ENCODE measurements around the gene PRKCA. TPM values are rescaled to one million over a fixed set of nuclear protein-coding genes. Genes with fewer than 3 reads are reported as not detected.

Gene PRKCA
- total and polyA plus RNA-seq, 2 of the 13 experiments (the other 11 are each of a cell fraction or from before 2014, with no cell fraction given): 18.5 to 21.5 TPM

GRCh38 chr17:66364990-66365490 is 62.6 kb downstream of the PRKCA start:
- intact Hi-C loops (cut with micrococcal nuclease; ENCODE audit: unreplicated experiment): no loop called here
- DNase-seq (ENCODE audit: low spot score): no peak
- Histone ChIP-seq H3K4me2 (ENCODE audit: low read depth, low read length) (no peak overlapping the region), H3K9me3 (ENCODE audit: low read length) (no peaks in the 10 kb centered on the region), H3K27ac (ENCODE audit: extremely low read length, insufficient read depth, low read length) (no peak overlapping the region), H3K9ac (ENCODE audit: insufficient read depth, low read depth, low read length) (no peak overlapping the region), H3K4me1 (ENCODE audit: insufficient read depth, low read length) (peaks cover 49% of the 10 kb centered on the region), H3K4me3 (replicated peaks in 1 of 3; ENCODE audit: insufficient read depth in 1 of 3, low read depth in 2 of 3, low read length in 3 of 3) (no peak overlapping the region), H3K79me2 (ENCODE audit: insufficient read depth, low read length) (peaks cover 35% of the 10 kb centered on the region), H4K20me1 (ENCODE audit: insufficient read depth, low read length) (no peaks in the 10 kb centered on the region), H3K27me3 (ENCODE audit: control insufficient read depth in 1 of 2, insufficient read depth in 2 of 2, low read length in 2 of 2) (no peaks in the 10 kb centered on the region), H2AFZ (ENCODE audit: low read length) (no peak overlapping the region), H3K36me3 (replicated peaks in 1 of 2; ENCODE audit: control insufficient read depth in 1 of 2, insufficient read depth in 2 of 2, low read length in 2 of 2) (no peaks in the 10 kb centered on the region)
- no peak for TF ChIP-seq ZZZ3 (CRISPR knock-in tag; IDR thresholded peaks at IDR 0.05; ENCODE audit: borderline replicate concordance)
- no peak for TF ChIP-seq GATAD1 (CRISPR knock-in tag; IDR thresholded peaks at IDR 0.05)
- TF ChIP-seq CEBPZ (IDR thresholded peaks at IDR 0.05; ENCODE audit: low read length): no peak
- no peak for TF ChIP-seq HHEX (CRISPR knock-in tag; IDR thresholded peaks at IDR 0.05)
- TF ChIP-seq ZNF225 (CRISPR knock-in tag; IDR thresholded peaks at IDR 0.05): no peak
- TF ChIP-seq GFI1 (CRISPR knock-in tag; IDR thresholded peaks at IDR 0.05; ENCODE audit: borderline replicate concordance): no peak
- TF ChIP-seq JARID2 (CRISPR knock-in tag; IDR thresholded peaks at IDR 0.05; ENCODE audit: insufficient replicate concordance): no peak
- TF ChIP-seq ZBTB49 (CRISPR knock-in tag; IDR thresholded peaks at IDR 0.05; ENCODE audit: borderline replicate concordance): no peak
- no peak for TF ChIP-seq ZNF468 (CRISPR knock-in tag; IDR thresholded peaks at IDR 0.05)
- TF ChIP-seq NFE2L1 (CRISPR knock-in tag; IDR thresholded peaks at IDR 0.05; ENCODE audit: borderline replicate concordance): no peak
- TF ChIP-seq ZNF282 (IDR thresholded peaks at IDR 0.05; ENCODE audit: partially characterized antibody): no peak
- POLR2A ChIA-PET: no interaction called here
- ATAC-seq: no peak
- CTCF ChIA-PET (ENCODE audit: low intra/inter-chr PET ratio, low total read pairs): no interaction called here
- no TSS peak for BruUV-seq (replicated peaks)
- no peak for FAIRE-seq
- in situ Hi-C loops (cut with HindIII; ENCODE audit: extremely low pct_ligation_motif_present, low pct_unique_long_range_greater_than_20kb): no loop called here
- 67% methylated on average over 4 of the region's 4 CpGs for WGBS (ENCODE audit: low lambda C conversion rate)

All from HepG2 (cell line).